G401 (cell line): ENCODE measurements around the gene AIMP2. TPM values are rescaled to one million over a fixed set of nuclear protein-coding genes. Genes with fewer than 3 reads are reported as not detected.
A peak's percentile ranks its signal among the peaks of the same experiment; 100 is the strongest.
"Not testable (repeated sequence)": the region's sequence is repeated elsewhere in the genome, so short reads cannot be mapped to it uniquely, and the experiment has no call there.

Experiments
- DNase-seq: peaks from one replicate; pipeline ENCODE4 v3.0.0-alpha.2; 2015; ENCODE audit warnings: low spot score
- in situ Hi-C: cut with HindIII; loops from 2 replicates; pipeline ENCODE4 v1.10.0; 2016; ENCODE audit warnings: low sequenced_read_pairs, mixed read lengths
- total RNA-seq: library from RNA; depleted of rRNA; stranded (reverse); fragments of >200 nt; shearing (Covaris generic); gene quantifications from 2 replicates; pipeline ENCODE4 v1.2.3, GENCODE V29; 2014

Gene AIMP2
- total RNA-seq, 1 experiment from 2014 or later = 116 TPM

DNA sequence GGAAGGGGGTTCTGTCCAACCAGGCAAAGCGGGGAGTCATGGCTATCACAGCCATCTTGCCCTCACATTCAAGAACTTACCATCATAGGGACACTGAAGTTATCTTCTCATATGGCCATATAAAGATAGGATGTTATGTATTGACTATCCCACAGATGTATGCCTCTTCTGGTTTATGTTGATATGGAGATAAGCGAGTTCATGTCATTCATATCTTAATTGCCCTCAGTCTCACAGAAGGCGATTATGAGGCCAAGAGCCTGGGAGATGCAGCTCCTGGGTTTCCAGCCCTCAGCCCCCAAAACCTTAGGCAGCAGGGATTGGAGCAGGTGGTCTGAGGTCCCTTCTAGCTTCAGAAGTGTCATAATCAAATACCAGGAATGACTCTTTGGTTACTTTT lies 13.6 kb downstream of the AIMP2 start:
- in situ Hi-C loops = loop anchor here (10.0 kb wide), 1 partner anchor 162 kb away; no protein-coding TSS in a partner anchor
- no peak for DNase-seq

DNA sequence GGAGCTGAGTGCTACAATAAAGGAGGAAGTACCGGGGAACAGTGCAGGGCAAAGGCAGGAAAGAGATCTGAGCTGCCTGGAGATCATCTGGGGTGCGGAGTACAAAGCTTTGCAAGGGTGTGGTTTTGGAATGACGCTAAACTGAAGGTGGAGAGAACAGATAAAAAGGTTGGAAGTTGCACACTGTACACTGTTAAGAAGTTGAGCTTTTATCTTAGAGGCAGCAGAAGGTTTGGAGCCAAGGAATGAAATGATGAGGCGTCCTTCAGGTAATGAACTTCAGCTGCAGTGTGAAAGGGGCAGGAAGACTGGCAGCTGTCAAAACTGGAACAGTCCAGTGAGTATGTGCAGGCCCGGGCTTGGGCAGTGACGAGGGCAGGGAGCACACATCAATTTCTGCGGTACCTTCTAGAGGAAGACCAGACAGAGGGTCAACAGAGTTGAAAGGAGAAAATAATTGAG lies 14.9 kb downstream of the AIMP2 start:
- in situ Hi-C loops = loop anchor here (10.0 kb wide), 1 partner anchor 161 kb away; no protein-coding TSS in a partner anchor

DNA sequence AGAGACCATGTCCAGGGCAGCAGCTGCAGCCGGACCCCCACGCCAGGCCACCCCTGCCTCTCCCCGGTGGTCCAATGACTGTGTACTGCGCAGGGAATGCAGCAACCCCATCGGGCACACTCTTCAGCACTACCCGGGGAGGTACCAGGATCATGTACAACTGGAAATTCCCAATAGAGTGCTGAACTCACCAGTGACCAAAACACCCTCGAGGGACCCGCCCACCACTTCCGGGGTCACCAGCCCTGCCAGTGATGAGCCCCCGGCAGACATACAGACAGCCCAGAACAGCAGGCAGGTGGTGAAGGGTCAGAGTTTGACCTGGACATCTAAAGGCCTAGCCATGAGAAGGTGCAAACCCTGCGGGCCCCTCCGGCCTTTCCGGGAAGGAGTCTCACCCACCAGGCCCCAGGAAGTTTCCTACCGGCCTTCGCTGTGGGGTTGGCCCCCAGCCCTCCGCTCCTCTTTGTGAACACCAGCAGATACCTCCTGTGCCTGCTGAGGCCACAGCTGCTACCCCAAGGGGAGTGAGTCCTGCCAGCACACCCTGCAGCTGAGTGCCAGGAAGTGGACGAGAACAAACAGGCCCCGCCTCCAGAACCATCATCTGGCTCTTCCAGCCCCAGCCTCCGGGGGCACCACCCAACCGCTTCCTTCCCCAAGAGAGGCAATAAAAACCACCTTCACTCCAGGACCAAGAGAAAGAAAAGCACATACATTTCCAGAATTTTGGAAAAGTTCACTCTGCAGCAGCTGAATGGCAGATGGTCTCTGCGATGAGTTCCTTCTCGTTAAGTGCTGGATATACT lies 17.1 kb downstream of the AIMP2 start:
- no peak for DNase-seq
- in situ Hi-C loops = loop anchor here (10.0 kb wide), 1 partner anchor 159 kb away; no protein-coding TSS in a partner anchor

More for the DNA sequence above, 14.9 kb downstream of the AIMP2 start:
- DNase-seq = no peak

DNA sequence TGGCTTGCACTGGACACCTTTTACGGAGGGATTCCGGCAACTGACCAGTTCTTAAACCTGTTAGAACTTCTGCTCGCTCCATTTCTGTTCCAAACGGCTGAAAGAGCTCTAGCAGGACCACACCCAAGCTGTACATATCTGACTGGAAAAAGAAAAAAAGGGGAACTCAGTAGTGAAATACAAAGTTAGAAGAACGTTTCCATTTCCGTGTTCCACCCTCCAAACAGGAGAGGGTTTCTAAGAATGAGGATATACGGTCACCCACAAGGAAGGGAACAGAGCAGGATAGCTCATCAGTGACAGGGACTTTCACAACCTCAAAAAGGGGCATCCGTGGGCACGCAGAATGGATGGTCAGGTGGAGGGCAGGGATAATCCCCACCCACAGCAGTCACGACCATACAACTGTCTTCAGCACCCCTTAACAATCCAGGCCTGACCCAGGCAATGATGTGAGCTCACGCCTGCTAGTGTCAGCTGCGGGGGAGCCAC lies 17.8 kb downstream of the AIMP2 start:
- in situ Hi-C loops = loop anchor here (10.0 kb wide), 1 partner anchor 158 kb away; no protein-coding TSS in a partner anchor
- DNase-seq = no peak

DNA sequence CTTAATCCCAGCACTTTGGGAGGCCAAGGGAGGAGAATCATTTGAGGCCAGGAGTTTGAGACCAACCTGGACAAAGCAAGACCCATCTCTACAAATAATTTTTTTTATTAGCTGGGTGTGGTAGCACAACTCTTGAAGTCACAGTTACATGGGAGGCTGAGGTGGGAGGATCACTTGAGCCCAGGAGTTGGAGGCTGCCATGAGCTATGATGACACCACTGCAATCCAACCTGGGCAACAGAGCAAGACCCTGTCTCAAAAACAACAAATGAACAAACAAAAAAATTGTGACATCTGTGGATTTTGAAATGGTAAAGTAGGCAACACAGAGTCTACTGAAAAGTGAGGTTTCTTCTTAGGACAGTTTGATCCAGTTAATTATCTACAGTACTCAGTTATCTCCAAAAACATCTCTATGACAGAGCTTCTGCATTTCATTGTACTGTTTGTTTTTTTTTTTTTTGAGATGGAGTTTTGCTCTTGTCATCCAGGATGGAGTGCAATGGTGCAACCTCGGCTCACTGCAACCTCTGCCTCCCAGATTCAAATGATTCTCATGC lies 18.8 kb downstream of the AIMP2 start:
- in situ Hi-C loops = loop anchor here (10.0 kb wide), 1 partner anchor 157 kb away; no protein-coding TSS in a partner anchor
- DNase-seq = no peak

DNA sequence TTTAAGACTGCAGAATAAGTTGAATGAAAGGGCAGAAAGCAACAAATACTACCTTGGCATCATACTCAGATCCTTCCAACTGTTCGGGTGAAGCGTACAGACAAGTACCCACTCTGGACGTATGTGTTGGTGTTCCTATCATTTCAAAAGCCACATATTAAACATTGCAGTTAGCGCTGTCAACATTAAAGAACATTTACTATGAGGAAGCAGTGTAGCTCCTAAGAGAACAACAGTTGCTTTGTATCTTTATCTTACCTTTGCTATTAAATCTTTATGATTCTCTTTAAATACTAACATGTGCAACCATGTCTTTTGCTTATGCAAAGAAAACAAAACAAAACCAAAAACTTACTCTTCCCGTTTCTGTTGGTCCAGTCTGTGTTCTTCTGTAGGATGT lies 19.5 kb downstream of the AIMP2 start:
- in situ Hi-C loops = loop anchor here (10.0 kb wide), 1 partner anchor 156 kb away; no protein-coding TSS in a partner anchor
- DNase-seq = no peak

DNA sequence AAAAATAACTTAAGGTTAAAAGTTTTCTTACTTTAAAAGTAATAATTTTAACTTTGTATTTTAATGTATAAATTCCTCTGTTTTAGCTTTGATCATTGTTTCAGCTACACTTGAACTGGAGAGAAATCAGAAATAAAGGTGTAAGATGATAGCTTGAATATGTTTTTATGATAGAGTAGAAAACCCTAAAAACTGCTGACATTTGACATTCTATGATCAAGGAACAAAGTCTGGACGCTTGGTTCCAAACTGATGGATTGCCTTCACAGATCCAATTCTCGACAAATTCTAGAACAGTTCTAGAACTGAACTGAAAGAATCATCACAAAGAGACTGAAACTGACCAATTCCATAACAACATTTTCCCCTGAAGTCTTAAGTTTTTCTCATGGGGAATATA lies 21.9 kb downstream of the AIMP2 start, which contains the start of gene ANKRD61:
ANKRD61 (plus strand) TSS at position 389 of the 400 bp plus-strand sequence; CDS start at position 389, 0 bp downstream.
- in situ Hi-C loops = loop anchor here (10.0 kb wide), 1 partner anchor 234 kb away; no protein-coding TSS in a partner anchor
- DNase-seq = no peak

DNA sequence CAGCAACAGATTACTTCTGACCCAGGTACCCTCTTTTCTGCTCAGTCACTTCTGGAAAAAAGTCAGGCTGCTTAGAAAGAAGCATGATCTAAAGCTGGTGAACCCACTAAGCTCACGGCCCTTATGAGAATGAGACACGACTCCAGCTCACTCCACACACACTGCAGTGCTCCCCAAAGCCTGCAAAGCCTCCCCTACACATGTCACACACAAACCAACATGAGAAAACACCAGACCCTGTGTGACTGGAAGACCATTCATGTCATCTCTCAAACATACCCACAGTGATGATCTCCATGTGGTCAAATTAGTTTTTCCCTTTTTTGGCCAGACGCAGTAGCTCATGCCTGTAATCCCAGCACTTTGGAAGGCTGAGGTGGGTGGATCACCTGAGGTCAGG lies 22.5 kb downstream of the AIMP2 start:
- in situ Hi-C loops = loop anchor here (10.0 kb wide), 1 partner anchor 233 kb away; no protein-coding TSS in a partner anchor
- DNase-seq = no peak

DNA sequence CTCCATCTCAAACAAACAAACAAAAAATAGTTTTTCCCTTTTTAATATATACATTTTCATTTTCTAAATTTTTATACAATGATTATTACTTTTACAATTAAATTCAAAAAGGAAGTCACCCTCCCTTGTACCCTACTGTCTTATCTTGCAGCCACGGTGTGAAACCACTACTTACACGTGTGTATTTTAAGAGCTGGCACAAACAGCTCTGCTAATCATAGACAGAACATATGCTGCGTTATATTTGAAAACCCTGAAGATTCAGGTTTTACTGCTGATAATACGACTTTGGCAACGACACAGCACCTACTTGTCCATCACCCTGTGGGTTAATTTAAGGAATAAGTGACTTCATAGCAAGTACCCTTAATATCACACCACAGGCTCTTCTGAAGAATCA lies 23.1 kb downstream of the AIMP2 start:
- in situ Hi-C loops = loop anchor here (10.0 kb wide), 1 partner anchor 233 kb away; no protein-coding TSS in a partner anchor
- peak; percentile 25 for DNase-seq

DNA sequence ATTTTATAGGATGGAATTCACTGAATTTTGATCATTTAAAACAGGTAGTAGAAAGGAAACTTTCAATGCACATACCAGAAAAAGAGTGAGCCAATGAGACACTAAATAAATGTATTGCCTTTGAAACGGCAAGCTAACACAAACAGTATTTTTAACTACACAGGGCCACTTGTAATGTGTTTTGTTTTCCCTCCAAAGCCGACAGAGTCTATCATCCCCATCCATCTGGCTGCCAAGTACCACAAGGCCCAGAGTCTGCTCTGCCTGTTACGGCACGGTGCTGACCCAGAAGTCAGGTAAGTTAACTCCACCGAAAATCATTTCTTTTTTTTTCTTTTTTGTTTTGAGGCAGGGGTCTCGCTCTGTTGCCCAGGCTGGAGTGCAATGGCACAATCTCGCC lies 23.6 kb downstream of the AIMP2 start:
- in situ Hi-C loops = loop anchor here (10.0 kb wide), 1 partner anchor 232 kb away; no protein-coding TSS in a partner anchor
- DNase-seq = no peak

DNA sequence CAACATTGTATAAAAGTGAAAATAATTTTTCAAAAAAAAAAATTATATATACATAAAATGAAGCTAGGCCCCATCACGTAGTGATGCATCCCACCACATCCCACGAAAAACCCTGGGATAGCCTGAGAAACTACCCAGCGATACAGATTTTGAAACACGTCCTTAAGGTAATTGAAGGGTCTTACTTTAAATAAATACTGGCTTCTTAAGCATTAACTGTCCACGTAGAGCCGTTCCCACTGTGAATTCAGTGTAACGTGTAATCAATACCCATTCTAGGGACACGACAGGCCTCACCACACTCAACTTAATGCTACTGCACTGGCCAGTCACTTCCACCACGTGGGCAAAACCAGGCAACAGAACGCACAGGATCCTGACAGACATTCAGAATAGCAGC lies 26.1 kb downstream of the AIMP2 start:
- in situ Hi-C loops = loop anchor here (10.0 kb wide), 1 partner anchor 230 kb away; no protein-coding TSS in a partner anchor
- DNase-seq = no peak

DNA sequence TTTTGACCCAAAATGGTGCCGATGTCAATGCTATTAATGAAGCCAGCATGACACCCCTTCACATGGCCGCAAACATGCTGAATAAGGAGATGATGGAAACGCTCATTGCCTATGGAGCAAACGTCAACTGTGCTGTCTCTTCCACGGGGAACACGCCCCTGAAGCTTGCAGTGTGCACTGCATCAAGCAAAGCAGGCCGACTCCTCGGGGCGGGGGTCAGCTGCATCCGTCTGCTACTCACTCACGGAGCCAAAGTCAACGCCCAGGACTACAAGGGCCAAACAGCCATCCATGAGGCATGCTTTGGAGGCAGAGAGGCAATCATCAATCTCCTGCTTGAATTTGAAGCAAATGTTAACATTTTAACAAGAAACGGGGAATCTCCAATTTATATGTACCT lies 26.6 kb downstream of the AIMP2 start:
- in situ Hi-C loops = loop anchor here (10.0 kb wide), 1 partner anchor 229 kb away; no protein-coding TSS in a partner anchor
- DNase-seq = no peak

DNA sequence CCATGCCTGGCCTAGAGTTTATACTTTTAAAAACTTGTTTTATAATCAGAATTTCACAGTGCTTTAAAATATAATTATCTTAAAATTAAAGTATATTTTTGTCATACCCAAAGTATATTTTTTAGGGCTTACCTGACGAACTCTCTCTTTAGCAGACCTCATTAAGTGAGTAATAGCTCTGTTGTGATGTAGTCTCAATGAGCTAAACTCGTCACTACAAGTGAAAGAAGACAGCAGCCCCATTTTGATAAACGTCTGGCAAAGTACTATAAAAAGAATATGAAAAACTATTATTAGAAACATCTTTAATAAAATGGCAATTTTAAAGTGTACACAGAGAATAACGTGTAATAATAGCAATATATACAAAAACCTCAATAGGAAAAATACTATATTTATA lies 40.7 kb downstream of the AIMP2 start:
- no peak for DNase-seq
- in situ Hi-C loops = no loop called here

DNA sequence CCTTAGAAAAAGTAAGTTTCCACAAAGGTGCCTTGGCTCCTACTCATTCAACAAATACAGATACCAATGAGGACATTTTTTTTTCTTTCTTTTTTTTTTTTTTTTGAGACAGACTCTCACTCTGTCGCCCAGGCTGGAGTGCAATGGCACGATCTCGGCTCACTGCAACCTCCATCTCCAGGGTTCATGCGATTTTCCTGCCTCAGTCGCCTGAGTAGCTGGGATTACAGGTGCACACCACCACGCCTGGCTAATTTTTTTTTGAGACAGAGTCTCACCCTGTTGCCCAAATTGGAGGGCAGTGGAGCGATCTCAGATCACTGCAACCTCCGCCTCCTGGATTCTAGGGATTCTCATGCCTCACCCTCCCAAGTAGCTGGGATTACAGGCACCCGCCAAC lies 42.1 kb downstream of the AIMP2 start:
- DNase-seq, in situ Hi-C loops: not testable (repeated sequence)

DNA sequence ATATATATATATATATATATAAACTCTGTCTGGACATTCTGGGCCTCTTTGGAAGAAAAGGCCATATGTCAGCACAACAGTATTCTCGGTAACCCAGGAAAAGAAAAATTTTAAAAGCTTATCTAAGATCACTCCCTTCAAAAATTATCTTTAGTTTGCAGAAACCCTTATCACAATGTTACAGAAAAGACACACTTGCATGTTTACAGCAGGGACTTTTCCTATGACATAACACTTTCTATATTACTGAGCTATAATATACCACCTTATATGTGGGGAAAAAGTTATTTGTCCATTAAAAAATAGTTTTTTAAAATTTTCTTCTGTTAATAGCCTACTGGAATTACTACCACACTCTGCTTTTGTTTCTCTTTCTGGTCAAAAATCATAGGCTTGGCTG lies 47.5 kb downstream of the AIMP2 start:
- in situ Hi-C loops = no loop called here
- DNase-seq = no peak

DNA sequence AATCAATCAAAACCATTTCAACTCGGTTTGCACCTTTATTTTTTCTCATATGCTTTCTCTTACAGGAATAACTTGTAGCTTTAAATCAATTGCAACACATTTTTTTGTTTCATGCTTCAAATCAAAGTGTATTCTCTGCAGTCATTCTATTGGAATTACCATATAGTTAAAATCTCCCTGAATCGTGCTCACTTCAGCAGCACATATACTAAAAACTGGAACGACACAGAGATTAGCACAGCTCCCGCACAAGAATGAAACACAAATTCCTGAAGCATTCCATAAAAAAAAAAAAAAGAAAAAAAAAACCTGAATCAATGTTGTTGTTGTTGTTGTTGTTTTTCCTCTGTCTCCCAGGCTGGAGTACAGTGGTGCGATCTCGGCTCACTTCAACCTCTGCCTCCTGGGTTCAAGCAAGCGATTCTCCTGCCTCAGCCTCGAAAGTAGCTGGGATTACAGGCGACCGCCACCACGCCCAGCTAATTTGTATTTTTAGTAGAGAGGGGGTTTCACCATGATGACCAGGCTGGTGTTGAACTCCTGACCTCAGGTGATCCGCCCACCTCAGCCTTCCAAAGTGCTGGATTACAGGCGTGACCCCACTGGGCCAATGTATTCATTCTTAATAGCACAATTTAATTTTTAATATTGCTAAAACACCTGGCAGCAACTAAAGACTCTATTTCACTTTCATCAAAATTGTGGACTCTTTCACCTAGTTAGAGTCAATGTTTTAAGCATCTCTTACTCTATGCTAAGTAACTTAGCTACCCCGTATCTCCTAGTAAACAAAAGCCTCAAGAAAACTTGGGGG lies 48.5 kb downstream of the AIMP2 start:
- in situ Hi-C loops = no loop called here
- no peak for DNase-seq

DNA sequence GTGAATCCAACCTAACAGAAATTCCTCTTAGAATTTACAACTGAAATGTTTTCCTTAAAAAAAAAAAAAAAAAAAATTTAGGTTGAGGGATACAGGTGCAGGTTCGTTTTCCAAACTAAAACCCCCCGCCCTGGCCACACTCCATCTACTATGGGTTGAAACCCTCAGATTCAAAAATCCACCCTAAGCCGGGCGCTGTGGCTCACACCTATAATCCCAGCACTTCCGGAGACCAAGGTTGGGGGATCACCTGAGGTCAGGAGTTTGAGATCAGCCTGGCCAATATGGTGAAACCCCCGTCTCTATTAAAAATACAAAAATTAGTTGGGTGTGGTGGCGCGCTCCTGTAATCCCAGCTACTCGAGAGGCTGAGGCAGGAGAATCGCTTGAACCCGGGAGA lies 50.9 kb downstream of the AIMP2 start:
- DNase-seq, in situ Hi-C loops: not testable (repeated sequence)

DNA sequence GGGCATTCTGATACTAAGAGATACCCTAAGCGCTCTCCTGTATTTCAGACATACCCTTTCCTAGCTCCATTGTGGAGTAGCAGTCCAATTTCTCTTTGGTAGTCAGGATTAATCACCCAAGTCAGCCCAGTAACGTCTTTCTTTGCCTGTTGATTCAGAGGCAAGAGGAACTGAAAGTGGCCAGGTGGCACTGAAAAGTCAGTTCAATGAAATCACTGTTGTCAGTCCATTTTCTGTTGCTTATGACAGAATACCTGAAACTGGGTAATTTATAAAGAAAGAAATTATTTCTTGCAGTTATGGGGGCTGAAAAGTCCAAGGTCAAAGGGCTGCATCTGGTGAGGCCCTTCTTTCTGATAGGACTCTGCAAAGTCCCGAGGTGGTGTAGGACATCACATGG lies 62.3 kb downstream of the AIMP2 start:
- DNase-seq = no peak
- in situ Hi-C loops = no loop called here
